Loucy (cell line): ENCODE data around the gene IL6R.
A peak's percentile ranks its signal among the peaks of the same experiment; 100 is the strongest.

Source experiments
- H2AFZ ChIP-seq: fragments of 200-600 bp; sonication (generic); 2 replicates; pipeline ENCODE4 v1.6.0; 2016; ENCODE audit warnings: antibody characterized with exemption, mild to moderate bottlenecking, low read length, moderate library complexity
- H3F3A ChIP-seq: fragments of 200-600 bp; 2 replicates; pipeline ENCODE4 v1.6.0; 2016; ENCODE audit warnings: antibody characterized with exemption, low read depth, mild to moderate bottlenecking
- H3K27me3 ChIP-seq: fragments of 200-600 bp; sonication (generic); 2 replicates; pipeline ENCODE4 v1.6.1; 2014; ENCODE audit warnings: low read length, mild to moderate bottlenecking; ENCODE audit not compliant: insufficient read depth, poor library complexity, severe bottlenecking
- H3K36me3 ChIP-seq: fragments of 200-600 bp; sonication (generic); 2 replicates; pipeline ENCODE4 v1.6.1; 2016; ENCODE audit warnings: low read length; ENCODE audit not compliant: insufficient read depth
- H3K4me1 ChIP-seq: fragments of 200-600 bp; sonication (generic); 2 replicates; pipeline ENCODE4 v1.5.1; 2014; ENCODE audit warnings: low read length, mild to moderate bottlenecking; ENCODE audit not compliant: insufficient read depth, poor library complexity, severe bottlenecking
- H3K4me2 ChIP-seq: fragments of 200-600 bp; sonication (generic); 2 replicates; pipeline ENCODE4 v1.6.0; 2014; ENCODE audit warnings: antibody characterized with exemption, low read length, low read depth, mild to moderate bottlenecking; ENCODE audit not compliant: poor library complexity, severe bottlenecking
- H3K4me3 ChIP-seq: fragments of 200-600 bp; sonication (generic); 2 replicates; pipeline ENCODE4 v1.5.1; 2014; ENCODE audit warnings: low read length, mild to moderate bottlenecking, mixed read lengths; ENCODE audit not compliant: poor library complexity, severe bottlenecking
- H3K79me2 ChIP-seq: fragments of 200-600 bp; sonication (generic); 2 replicates; pipeline ENCODE4 v1.6.1; 2014; ENCODE audit warnings: low read length; ENCODE audit not compliant: insufficient read depth
- H3K9ac ChIP-seq: fragments of 200-600 bp; sonication (generic); 2 replicates; pipeline ENCODE4 v1.6.0; 2014; ENCODE audit warnings: mild to moderate bottlenecking, low read depth, low read length, moderate library complexity; ENCODE audit not compliant: poor library complexity, severe bottlenecking
- H3K9me2 ChIP-seq: fragments of 200-600 bp; sonication (generic); replicated peaks from 2 replicates; pipeline ENCODE4 v1.6.1; 2016; ENCODE audit warnings: low read depth, low read length, mixed read lengths
- H3K9me3 ChIP-seq: fragments of 200-600 bp; sonication (generic); 2 replicates; pipeline ENCODE4 v1.6.1; 2014; ENCODE audit warnings: mild to moderate bottlenecking, antibody characterized with exemption, low read length, low read depth; ENCODE audit not compliant: insufficient read depth
- H4K20me1 ChIP-seq: fragments of 200-600 bp; sonication (generic); 2 replicates; pipeline ENCODE4 v1.6.0; 2014; ENCODE audit warnings: antibody characterized with exemption, low read length, mild to moderate bottlenecking; ENCODE audit not compliant: insufficient read depth, poor library complexity, severe bottlenecking
- EZH2phosphoT487 ChIP-seq: fragments of 200-600 bp; IDR thresholded peaks from 2 replicates; pipeline ENCODE4 v1.6.1; 2018; ENCODE audit warnings: antibody characterized with exemption, mild to moderate bottlenecking, moderate library complexity, borderline replicate concordance
- TF ChIP-seq, protein P1 (sequence below): fragments of 200-600 bp; sonication (generic); conservative IDR thresholded peaks from 2 replicates; pipeline ENCODE4 v1.5.1; 2014; ENCODE audit warnings: mild to moderate bottlenecking, antibody characterized with exemption, low read length

IL6R gene

DNA sequence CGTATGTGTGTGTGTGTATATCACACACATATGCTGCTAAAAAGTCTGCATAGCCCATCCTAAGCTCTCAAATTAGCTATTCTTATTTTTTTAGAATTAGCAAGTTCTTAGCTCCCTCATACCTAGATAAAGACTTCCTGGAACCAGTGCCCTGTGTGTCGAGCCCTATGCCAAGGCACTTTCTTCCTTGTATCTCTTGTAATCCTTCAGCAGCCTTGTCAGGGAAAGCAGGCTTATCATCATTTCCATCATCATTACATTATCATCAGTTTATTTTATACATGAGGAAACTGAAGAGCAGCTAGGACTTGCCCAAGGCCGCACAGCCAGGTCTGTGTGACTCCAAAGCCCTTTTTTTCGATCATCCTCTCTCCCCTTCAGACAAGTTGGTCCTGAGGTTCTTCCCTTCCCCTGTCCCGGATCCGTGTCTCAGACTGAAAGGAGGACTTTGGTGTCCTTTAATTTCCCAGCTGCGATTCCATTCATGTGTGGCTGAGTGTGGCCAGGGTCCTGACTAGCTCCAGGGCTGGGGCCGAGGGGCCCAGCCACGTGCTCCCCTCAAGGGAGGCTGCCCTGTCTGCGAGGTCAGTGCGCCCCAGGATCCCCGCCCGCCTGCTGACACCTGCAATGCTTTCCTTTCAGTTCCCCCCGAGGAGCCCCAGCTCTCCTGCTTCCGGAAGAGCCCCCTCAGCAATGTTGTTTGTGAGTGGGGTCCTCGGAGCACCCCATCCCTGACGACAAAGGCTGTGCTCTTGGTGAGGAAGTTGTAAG is 24.9 kb downstream of the IL6R start:
- Histone ChIP-seq H3K9ac (no peak overlapping the region), H3K9me2 (no peaks in the 10 kb centered on the region), H3K79me2 (no peaks in the 10 kb centered on the region), H3K9me3 (no peaks in the 10 kb centered on the region), H3F3A (no peaks in the 10 kb centered on the region), H2AFZ (no peak overlapping the region), H3K4me1 (peaks cover 18% of the 10 kb centered on the region), H3K4me3 (no peak overlapping the region), H4K20me1 (no peaks in the 10 kb centered on the region), H3K36me3 (no peaks in the 10 kb centered on the region), H3K27me3 (no peaks in the 10 kb centered on the region), H3K4me2 (no peak overlapping the region)
- TF ChIP-seq EZH2phosphoT487, result no peak

DNA sequence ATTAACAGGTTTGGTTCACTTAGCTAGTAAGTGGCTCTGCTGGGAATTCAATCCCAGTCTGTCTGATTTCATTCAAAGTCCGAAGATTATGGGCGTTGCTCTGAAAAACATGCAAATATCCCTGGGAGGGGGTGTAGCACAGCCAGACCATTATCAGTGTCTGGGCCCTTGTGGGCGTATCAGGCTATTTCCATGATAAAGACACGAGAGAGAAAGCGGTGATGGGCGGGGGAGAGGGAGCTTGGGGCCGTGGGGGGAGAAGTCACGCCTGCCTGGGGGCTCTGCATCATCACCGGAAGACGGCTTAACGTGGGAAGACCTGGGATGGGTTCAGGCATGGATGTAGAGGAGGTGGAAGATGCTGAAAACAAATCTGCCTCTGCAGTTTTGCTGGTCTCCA is 25.8 kb downstream of the IL6R start:
- Histone ChIP-seq H2AFZ (no peak overlapping the region), H4K20me1 (no peaks in the 10 kb centered on the region), H3K4me3 (no peak overlapping the region), H3K27me3 (no peaks in the 10 kb centered on the region), H3K36me3 (no peaks in the 10 kb centered on the region), H3K9ac (no peak overlapping the region), H3K79me2 (no peaks in the 10 kb centered on the region), H3F3A (no peaks in the 10 kb centered on the region), H3K9me3 (no peaks in the 10 kb centered on the region), H3K4me2 (no peak overlapping the region), H3K9me2 (no peaks in the 10 kb centered on the region), H3K4me1 (peaks cover 18% of the 10 kb centered on the region)
- TF ChIP-seq, protein P1, sequence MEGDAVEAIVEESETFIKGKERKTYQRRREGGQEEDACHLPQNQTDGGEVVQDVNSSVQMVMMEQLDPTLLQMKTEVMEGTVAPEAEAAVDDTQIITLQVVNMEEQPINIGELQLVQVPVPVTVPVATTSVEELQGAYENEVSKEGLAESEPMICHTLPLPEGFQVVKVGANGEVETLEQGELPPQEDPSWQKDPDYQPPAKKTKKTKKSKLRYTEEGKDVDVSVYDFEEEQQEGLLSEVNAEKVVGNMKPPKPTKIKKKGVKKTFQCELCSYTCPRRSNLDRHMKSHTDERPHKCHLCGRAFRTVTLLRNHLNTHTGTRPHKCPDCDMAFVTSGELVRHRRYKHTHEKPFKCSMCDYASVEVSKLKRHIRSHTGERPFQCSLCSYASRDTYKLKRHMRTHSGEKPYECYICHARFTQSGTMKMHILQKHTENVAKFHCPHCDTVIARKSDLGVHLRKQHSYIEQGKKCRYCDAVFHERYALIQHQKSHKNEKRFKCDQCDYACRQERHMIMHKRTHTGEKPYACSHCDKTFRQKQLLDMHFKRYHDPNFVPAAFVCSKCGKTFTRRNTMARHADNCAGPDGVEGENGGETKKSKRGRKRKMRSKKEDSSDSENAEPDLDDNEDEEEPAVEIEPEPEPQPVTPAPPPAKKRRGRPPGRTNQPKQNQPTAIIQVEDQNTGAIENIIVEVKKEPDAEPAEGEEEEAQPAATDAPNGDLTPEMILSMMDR, result no peak
- no peak for TF ChIP-seq EZH2phosphoT487

DNA sequence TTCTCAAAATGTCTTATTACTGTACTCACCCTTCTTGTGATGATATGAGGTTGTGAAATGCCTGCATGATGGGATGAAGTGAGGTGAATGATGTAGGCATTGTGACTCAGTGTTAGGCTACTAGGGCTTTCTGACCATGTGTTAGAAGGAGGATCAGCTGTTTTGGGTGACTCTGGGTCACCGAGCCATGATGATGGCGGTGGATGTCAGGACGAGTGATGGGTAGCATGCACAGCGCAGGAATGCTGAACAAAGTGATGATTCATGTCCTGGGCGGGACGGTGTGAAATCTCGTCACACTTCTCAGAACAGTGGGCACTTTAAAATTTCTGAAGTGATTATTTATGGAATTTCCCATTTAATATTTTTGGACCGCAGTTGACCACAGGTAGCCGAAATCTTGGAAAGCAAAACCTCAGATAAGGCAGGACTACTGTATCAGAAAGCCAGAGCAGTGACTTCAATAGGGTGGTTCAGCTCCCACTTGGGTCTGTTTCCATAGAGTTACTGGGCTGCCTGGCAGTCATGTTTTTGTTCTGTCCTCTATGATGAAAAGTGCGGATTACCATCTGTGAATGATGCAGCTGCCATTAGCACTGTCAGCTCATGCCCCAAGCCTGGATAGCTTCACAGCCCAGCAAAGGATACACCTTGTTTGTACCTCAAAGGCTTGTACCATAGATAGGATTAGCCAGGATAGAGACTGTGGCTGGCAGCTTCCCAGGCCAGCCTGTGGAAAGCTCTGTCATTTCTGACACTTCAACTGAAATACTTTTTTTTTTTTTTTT is 26.6 kb downstream of the IL6R start:
- no peak for TF ChIP-seq EZH2phosphoT487
- TF ChIP-seq, protein P1, result 0 out of 2 replicates have a peak, but pooled peaks have one; percentile 3
- peaks cover 18% of the 10 kb centered on the region for H3K4me1 ChIP-seq
- no peak overlapping the region for H3K4me2 ChIP-seq

More for the DNA sequence above, 26.6 kb downstream of the IL6R start:
- H3K9ac ChIP-seq, result no peak overlapping the region
- H3F3A ChIP-seq, result no peaks in the 10 kb centered on the region
- no peaks in the 10 kb centered on the region for H3K36me3 ChIP-seq
- no peak overlapping the region for H2AFZ ChIP-seq
- H3K4me3 ChIP-seq, result no peak overlapping the region
- no peaks in the 10 kb centered on the region for H3K9me2 ChIP-seq
- no peaks in the 10 kb centered on the region for H4K20me1 ChIP-seq
- no peaks in the 10 kb centered on the region for H3K27me3 ChIP-seq
- H3K79me2 ChIP-seq, result no peaks in the 10 kb centered on the region
- H3K9me3 ChIP-seq, result no peaks in the 10 kb centered on the region
